A673 (cell line): Measurements from ENCODE around the gene CHPF2. TPM values are rescaled to one million over a fixed set of nuclear protein-coding genes. Genes with fewer than 3 reads are reported as not detected.

Experiments
- BruUV-seq: library from RNA; stranded (reverse); fragments of 400-500 nt; replicated peaks from 2 replicates; lab custom pipeline; 2021; lab: Mats Ljungman, UMichigan
- CTCF ChIA-PET: fragments of 300-600 bp; sonication (Branson Sonifier 250); formaldehyde crosslinking; loops from one replicate; lab custom pipeline; 2022; ENCODE audit warnings: antibody characterized with exemption; lab: Charles Lee
- POLR2A ChIA-PET: fragments of 300-600 bp; sonication (Branson Sonifier 250); formaldehyde crosslinking; loops from one replicate; lab custom pipeline; 2022; ENCODE audit warnings: antibody characterized with exemption; ENCODE audit not compliant: low non-redundant PET; lab: Charles Lee
- DNase-seq: peaks from one replicate; pipeline ENCODE4 v3.0.0-alpha.2; 2015; ENCODE audit warnings: low spot score
- H3K27ac ChIP-seq: fragments of 200-600 bp; sonication (generic); 2 replicates; pipeline ENCODE4 v1.5.1; 2016; ENCODE audit warnings: mixed run types, low read depth, mild to moderate bottlenecking, mixed read lengths, antibody characterized with exemption, low read length; ENCODE audit not compliant: poor library complexity, severe bottlenecking
- H3K27me3 ChIP-seq: fragments of 200-600 bp; sonication (generic); replicated peaks from 2 replicates; pipeline ENCODE4 v1.6.1; 2017; ENCODE audit warnings: mixed run types, low read depth, mild to moderate bottlenecking, mixed read lengths, antibody characterized with exemption, low read length; ENCODE audit not compliant: insufficient read depth, poor library complexity
- H3K36me3 ChIP-seq: fragments of 200-600 bp; sonication (generic); 2 replicates; pipeline ENCODE4 v1.6.1; 2016; ENCODE audit warnings: mixed run types, mild to moderate bottlenecking, mixed read lengths, antibody characterized with exemption, low read length; ENCODE audit not compliant: insufficient read depth, poor library complexity, severe bottlenecking
- H3K4me1 ChIP-seq: fragments of 200-600 bp; sonication (generic); 2 replicates; pipeline ENCODE4 v1.6.1; 2017; ENCODE audit warnings: mixed run types, mild to moderate bottlenecking, mixed read lengths, antibody characterized with exemption, low read length; ENCODE audit not compliant: insufficient read depth, poor library complexity, severe bottlenecking
- H3K4me3 ChIP-seq: fragments of 200-600 bp; sonication (generic); 2 replicates; pipeline ENCODE4 v1.5.1; 2016; ENCODE audit warnings: low read depth, mixed run types, mild to moderate bottlenecking, mixed read lengths, low read length; ENCODE audit not compliant: poor library complexity, severe bottlenecking
- H3K9me3 ChIP-seq: fragments of 200-600 bp; sonication (generic); 2 replicates; pipeline ENCODE4 v1.6.1; 2016; ENCODE audit warnings: mixed run types, low read depth, mild to moderate bottlenecking, mixed read lengths, antibody characterized with exemption, low read length; ENCODE audit not compliant: poor library complexity, severe bottlenecking
- CTCF ChIP-seq: fragments of 300-800, 200-600 bp; sonication (generic); conservative IDR thresholded peaks from 2 replicates; pipeline ENCODE4 v1.5.1; 2017; ENCODE audit warnings: low read depth, mild to moderate bottlenecking, antibody characterized with exemption, low read length, moderate library complexity, mixed read lengths
- EZH2 ChIP-seq: fragments of 200-600 bp; sonication (generic); IDR thresholded peaks from 2 replicates; pipeline ENCODE4 v1.6.1; 2017; ENCODE audit warnings: borderline replicate concordance, low read depth, mild to moderate bottlenecking, mixed read lengths, antibody characterized with exemption, low read length; ENCODE audit not compliant: poor library complexity, severe bottlenecking
- intact Hi-C: fragments of 100-400 bp; cut with micrococcal nuclease; formaldehyde crosslinking; loops from one replicate; pipeline ENCODE4 v1.10.0; 2022; ENCODE audit not compliant: unreplicated experiment
- total RNA-seq: library from RNA; stranded (reverse); gene quantifications from 2 replicates; pipeline ENCODE4 v1.2.3, GENCODE V29; 2021

Gene CHPF2
- total RNA-seq, 1 experiment from 2014 or later, result 27.1 TPM

DNA sequence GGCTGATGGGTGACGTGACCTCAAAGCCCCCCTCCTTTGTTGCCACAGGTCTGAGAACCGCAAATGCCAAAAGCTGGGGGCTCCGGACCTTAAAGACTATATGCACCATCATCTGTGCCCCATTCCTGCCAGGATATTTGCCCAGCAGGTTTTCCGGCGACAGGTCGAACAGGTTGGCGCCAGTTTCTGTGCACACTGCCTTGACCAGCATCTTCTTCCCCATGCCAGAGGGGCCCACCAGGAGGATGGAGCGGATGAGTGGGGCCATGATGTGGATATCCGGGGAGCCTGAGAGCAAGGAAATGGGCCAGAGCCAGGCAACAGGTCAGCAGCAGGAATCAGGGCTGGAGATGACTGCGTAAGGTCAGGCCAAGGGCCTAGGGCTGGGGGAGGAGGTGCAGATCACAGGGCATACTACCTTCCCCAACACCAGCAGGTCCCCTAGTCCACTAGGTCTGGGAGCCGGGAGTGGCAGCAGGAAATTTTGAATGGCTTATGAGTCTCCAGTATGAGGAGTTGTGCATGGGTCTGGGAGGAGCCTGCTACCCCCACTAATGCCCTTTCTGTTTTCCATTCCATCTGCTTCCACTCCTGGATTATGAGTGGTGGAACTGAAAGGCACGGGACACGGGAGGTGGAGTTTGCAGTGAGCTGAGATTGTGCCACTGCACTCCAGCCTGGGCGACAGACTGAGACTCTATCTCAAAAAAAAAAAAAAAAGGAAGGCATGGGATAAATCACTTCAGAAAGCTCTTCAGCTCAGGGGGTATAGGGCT lies 38.9 kb upstream of the CHPF2 start:
- no peaks in the 10 kb centered on the region for H3K9me3 ChIP-seq
- CTCF ChIA-PET, result no interaction called here
- peaks cover 9% of the 10 kb centered on the region for H3K27me3 ChIP-seq
- H3K4me1 ChIP-seq, result no peaks in the 10 kb centered on the region
- no peak overlapping the region for H3K27ac ChIP-seq
- no peak overlapping the region for H3K4me3 ChIP-seq
- BruUV-seq, result no TSS peak
- TF ChIP-seq EZH2, result no peak
- TF ChIP-seq CTCF, result no peak
- intact Hi-C loops, result no loop called here
- POLR2A ChIA-PET, result no interaction called here
- DNase-seq, result no peak
- H3K36me3 ChIP-seq, result no peaks in the 10 kb centered on the region

DNA sequence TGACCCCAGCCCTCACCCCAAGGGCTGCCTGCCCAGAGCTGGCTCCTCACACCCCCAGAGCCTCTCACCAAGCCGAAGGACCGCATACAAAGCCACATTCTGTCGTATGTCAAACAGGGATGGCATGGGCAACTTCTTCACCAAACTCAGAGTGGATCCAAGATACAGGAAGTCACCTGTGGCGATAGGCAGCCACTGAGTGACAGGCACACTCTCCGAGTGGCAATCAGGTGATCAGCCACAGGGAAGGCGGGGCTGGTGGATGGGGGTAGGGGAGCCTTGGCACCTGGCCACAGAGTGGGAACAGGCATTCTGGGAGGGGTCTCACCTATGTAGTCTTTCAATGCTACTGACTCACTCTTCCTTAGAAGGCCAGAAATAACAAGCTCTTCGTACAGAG lies 38.1 kb upstream of the CHPF2 start:
- no peak overlapping the region for H3K4me3 ChIP-seq
- H3K36me3 ChIP-seq, result no peaks in the 10 kb centered on the region
- DNase-seq, result no peak
- no peaks in the 10 kb centered on the region for H3K9me3 ChIP-seq
- intact Hi-C loops, result no loop called here
- H3K27me3 ChIP-seq, result peaks cover 9% of the 10 kb centered on the region
- TF ChIP-seq EZH2 (no peak), CTCF (no peak)
- no peak overlapping the region for H3K27ac ChIP-seq
- ChIA-PET POLR2A (interaction anchor here (0.6 kb wide), 1 partner anchor 11 kb away, joined by 4 read pairs; no protein-coding TSS in a partner anchor), CTCF (interaction anchor here (0.6 to 0.9 kb wide), 2 partner anchors 24 to 33 kb away, joined by 3 to 4 read pairs; partner anchors contain the start of gene ABCF2)
- H3K4me1 ChIP-seq, result no peaks in the 10 kb centered on the region
- no TSS peak for BruUV-seq

- TF ChIP-seq EZH2 (no peak), CTCF (no peak)
- H3K4me1 ChIP-seq, result peaks cover 5% of the 10 kb centered on the region
- no TSS peak for BruUV-seq
- no peaks in the 10 kb centered on the region for H3K36me3 ChIP-seq
- H3K4me3 ChIP-seq, result no peak overlapping the region
- intact Hi-C loops, result no loop called here
- H3K27ac ChIP-seq, result no peak overlapping the region
- H3K27me3 ChIP-seq, result peaks cover 9% of the 10 kb centered on the region
- DNase-seq, result no peak
- ChIA-PET POLR2A (no interaction called here), CTCF (interaction anchor here (0.6 kb wide), 1 partner anchor 48 kb away, joined by 3 read pairs; no protein-coding TSS in a partner anchor)
- H3K9me3 ChIP-seq, result no peaks in the 10 kb centered on the region
These were observed 36.5 kb upstream of the CHPF2 start for GRCh38 chr7:151195616-151196450.
